A549 treated with dexamethasone at 1 μM for 4 hours (cell line): ENCODE measurements around the gene PRPS2. TPM values are rescaled to one million over a fixed set of nuclear protein-coding genes. Genes with fewer than 3 reads are reported as not detected.

Experiments
- total RNA-seq: library from RNA; stranded (reverse); fragments of 200-300 nt; extraction: Qiagen RNA extraction; gene quantifications from 5 replicates; pipeline ENCODE4 v1.2.3, GENCODE V29; 2022

PRPS2 gene
- total RNA-seq, result 33.5 to 52.9 TPM (median 51.7 TPM) in 5 replicates

DNA sequence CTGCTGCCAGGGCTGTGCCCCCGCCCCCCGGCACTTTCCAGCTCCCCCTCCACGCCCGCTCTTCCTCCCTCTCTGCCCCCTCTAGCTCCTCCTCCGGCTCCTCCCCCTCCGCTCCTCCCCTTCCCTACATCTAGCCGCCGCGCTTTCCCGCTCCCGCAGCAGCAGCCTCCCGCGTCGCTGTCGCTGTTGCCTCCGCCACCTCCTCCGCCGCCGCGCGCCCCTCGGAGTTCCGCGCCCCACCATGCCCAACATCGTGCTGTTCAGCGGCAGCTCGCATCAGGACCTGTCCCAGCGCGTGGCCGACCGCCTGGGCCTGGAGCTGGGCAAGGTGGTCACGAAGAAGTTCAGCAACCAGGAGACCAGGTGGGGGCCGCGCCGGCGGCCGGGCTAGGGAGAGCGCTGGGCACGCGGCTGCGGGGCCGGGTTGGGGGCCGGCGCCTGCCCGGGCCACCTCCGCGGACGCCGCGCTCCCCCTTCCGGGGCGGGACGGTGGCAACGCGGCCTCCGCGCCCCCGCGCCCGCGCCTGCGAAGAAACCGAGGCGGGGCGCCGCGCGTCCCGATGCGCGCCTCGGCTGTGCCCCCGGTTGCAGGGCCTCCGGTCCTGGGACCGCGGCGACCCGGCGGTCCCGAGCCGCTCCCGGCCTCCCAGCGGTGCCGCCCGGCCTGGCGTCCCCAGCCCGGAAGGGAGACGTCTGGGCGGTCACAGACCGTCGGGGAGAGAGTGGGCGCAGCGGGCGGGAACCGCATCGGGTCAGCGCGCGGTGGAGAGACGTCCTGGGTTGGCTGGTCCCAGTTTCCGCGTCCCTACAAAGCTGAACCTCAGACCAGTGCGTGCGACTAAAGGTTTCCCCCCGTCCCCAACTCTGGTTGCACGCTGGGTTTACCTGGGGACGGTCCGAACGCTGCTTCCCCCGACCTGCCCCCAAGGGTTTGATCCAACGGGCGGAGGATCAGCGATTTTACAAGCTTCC is at the start of gene PRPS2:
TSS of gene PRPS2 (plus strand) at position 156 of the 972 bp plus-strand sequence. CDS start at position 242, 86 bp downstream.

GRCh38 chrX:12866451-12867377 is 75.5 kb downstream of the PRPS2 start, which contains the start of gene TLR7:
TLR7 (plus strand) TSS chrX:12867072; CDS start chrX:12867579, 507 bp downstream.

Other genes starting within 250 kb of the PRPS2 start
- gene TLR7, start 75.7 kb downstream of the PRPS2 start, total RNA-seq, result not detected in 5 replicates
- gene TLR8, start 115.2 kb downstream of the PRPS2 start, total RNA-seq, result not detected in 5 replicates
- gene TMSB4X, start 183.7 kb downstream of the PRPS2 start, total RNA-seq, result 4,205 to 8,148 TPM (median 4,544 TPM) in 5 replicates